Astrocyte (in vitro differentiated cells and primary cell): ENCODE data around the gene CLCN3. TPM values are rescaled to one million over a fixed set of nuclear protein-coding genes. Genes with fewer than 3 reads are reported as not detected.

Experiments used
- DNase-seq: peaks from one replicate; pipeline ENCODE4 v3.0.0-alpha.2; 2010; ENCODE audit warnings: low read depth
- FAIRE-seq: peaks from 2 replicates; lab custom pipeline; 2011; peaks lifted over from hg19 to GRCh38; lab: Jason Lieb, UNC
- H2AFZ ChIP-seq: 2 replicates; pipeline ENCODE4 v1.6.0; 2012; ENCODE audit warnings: low read depth, low read length, inconsistent platforms
- H3K27ac ChIP-seq: 2 replicates; pipeline ENCODE4 v1.5.1; 2011; ENCODE audit warnings: low read depth, low read length, inconsistent platforms
- H3K27me3 ChIP-seq: 2 replicates; pipeline ENCODE4 v1.6.0; 2011; ENCODE audit warnings: low read length, inconsistent platforms; ENCODE audit not compliant: insufficient read depth
- H3K36me3 ChIP-seq: 2 replicates; pipeline ENCODE4 v1.5.1; 2011; ENCODE audit warnings: low read length, inconsistent platforms; ENCODE audit not compliant: insufficient read depth
- H3K4me1 ChIP-seq: 2 replicates; pipeline ENCODE4 v1.5.1; 2011; ENCODE audit warnings: low read length, inconsistent platforms; ENCODE audit not compliant: insufficient read depth
- H3K4me2 ChIP-seq: 2 replicates; pipeline ENCODE4 v1.6.0; 2012; ENCODE audit warnings: low read length, inconsistent platforms
- H3K4me3 ChIP-seq: 2 replicates; pipeline ENCODE4 v1.5.1; 2011; ENCODE audit warnings: low read depth, mild to moderate bottlenecking, low read length, inconsistent platforms; ENCODE audit not compliant: insufficient read depth
- H3K79me2 ChIP-seq: 2 replicates; pipeline ENCODE4 v1.6.0; 2012; ENCODE audit warnings: mild to moderate bottlenecking, low read length, inconsistent platforms; ENCODE audit not compliant: insufficient read depth
- H3K9ac ChIP-seq: 2 replicates; pipeline ENCODE4 v1.6.0; 2012; ENCODE audit warnings: mild to moderate bottlenecking, low read length, inconsistent platforms
- H3K9me3 ChIP-seq: 2 replicates; pipeline ENCODE4 v1.5.1; 2012; ENCODE audit warnings: low read depth, mild to moderate bottlenecking, low read length, inconsistent platforms; ENCODE audit not compliant: insufficient read depth
- H4K20me1 ChIP-seq: 2 replicates; pipeline ENCODE4 v1.6.0; 2012; ENCODE audit warnings: low read length, inconsistent platforms; ENCODE audit not compliant: insufficient read depth
- H3K27ac Mint-ChIP-seq: one replicate; pipeline ENCODE4 v1.8.0; 2021; ENCODE audit warnings: mild to moderate bottlenecking, mixed read lengths; ENCODE audit not compliant: unreplicated experiment
- H3K27me3 Mint-ChIP-seq: one replicate; pipeline ENCODE4 v1.8.0; 2021; ENCODE audit warnings: low read depth, mixed read lengths; ENCODE audit not compliant: unreplicated experiment
- H3K36me3 Mint-ChIP-seq: one replicate; pipeline ENCODE4 v1.8.0; 2021; ENCODE audit warnings: low read depth, mixed read lengths; ENCODE audit not compliant: unreplicated experiment
- H3K4me1 Mint-ChIP-seq: one replicate; pipeline ENCODE4 v1.8.0; 2021; ENCODE audit warnings: low read depth, mixed read lengths; ENCODE audit not compliant: unreplicated experiment
- H3K4me3 Mint-ChIP-seq: one replicate; pipeline ENCODE4 v1.8.0; 2021; ENCODE audit warnings: mild to moderate bottlenecking, moderate library complexity, mixed read lengths; ENCODE audit not compliant: unreplicated experiment
- H3K9me3 Mint-ChIP-seq: one replicate; pipeline ENCODE4 v1.8.0; 2021; ENCODE audit warnings: mild to moderate bottlenecking, mixed read lengths; ENCODE audit not compliant: unreplicated experiment
- EZH2 ChIP-seq: IDR thresholded peaks from 2 replicates; pipeline ENCODE4 v1.6.1; 2012; ENCODE audit warnings: mild to moderate bottlenecking, low read length, inconsistent platforms; ENCODE audit not compliant: insufficient read depth
- total RNA-seq: library from RNA; stranded (reverse); gene quantifications from 2 replicates; pipeline ENCODE4 v1.2.1, GENCODE V29; 2021
- TF ChIP-seq, protein P1 (sequence below): IDR thresholded peaks from 2 replicates; pipeline ENCODE4 v1.5.1; 2011; ENCODE audit warnings: low read depth, mild to moderate bottlenecking, inconsistent platforms, low read length, moderate library complexity; ENCODE audit not compliant: insufficient read depth

CLCN3 gene
- total RNA-seq, 1 donor from 2014 or later, result 51.1 TPM

DNA sequence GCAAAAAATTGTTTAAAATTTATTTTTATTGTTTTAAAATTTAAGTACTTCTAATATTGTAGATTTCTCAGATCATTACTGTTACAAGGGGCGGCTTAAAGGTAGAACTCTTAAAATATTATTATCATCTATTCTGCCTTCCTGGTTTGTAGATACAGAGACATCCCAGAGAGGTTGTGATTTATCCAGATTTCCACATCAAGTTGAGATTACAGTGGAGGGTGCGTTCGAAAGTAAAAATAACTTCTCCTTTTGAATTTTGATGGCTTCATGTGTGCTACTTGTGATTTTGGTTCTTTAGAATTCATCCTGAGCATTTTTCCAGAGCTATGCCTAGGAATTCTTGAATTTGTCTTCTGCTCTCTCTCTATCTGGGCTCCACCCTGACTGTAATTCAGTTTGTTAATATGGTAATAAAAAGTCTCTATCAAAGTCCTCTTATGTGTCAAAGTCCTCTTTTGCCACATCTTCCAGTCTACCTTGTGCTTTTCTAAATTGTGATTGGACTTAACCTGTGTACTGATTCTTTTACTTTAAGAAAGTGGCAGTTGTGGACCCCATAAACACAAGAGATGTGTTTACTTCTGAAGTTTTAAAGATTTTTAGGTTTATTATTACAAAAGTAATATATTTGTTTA lies 37.2 kb downstream of the CLCN3 start:
- Mint-ChIP-seq H3K27ac (no peak overlapping the region), H3K4me1 (peaks cover 11% of the 10 kb centered on the region), H3K4me3 (no peak overlapping the region), H3K27me3 (no peaks in the 10 kb centered on the region), H3K9me3 (no peaks in the 10 kb centered on the region), H3K36me3 (peaks cover 3% of the 10 kb centered on the region)
- Histone ChIP-seq H3K27ac (no peak overlapping the region), H3K36me3 (no peaks in the 10 kb centered on the region), H4K20me1 (peaks cover 4% of the 10 kb centered on the region), H3K9me3 (no peaks in the 10 kb centered on the region), H3K4me2 (no peak overlapping the region), H3K79me2 (peaks cover 33% of the 10 kb centered on the region), H3K9ac (no peak overlapping the region), H3K4me3 (no peak overlapping the region), H2AFZ (no peak overlapping the region), H3K4me1 (peaks cover 8% of the 10 kb centered on the region), H3K27me3 (no peaks in the 10 kb centered on the region)
- no peak for TF ChIP-seq EZH2
- TF ChIP-seq, protein P1, sequence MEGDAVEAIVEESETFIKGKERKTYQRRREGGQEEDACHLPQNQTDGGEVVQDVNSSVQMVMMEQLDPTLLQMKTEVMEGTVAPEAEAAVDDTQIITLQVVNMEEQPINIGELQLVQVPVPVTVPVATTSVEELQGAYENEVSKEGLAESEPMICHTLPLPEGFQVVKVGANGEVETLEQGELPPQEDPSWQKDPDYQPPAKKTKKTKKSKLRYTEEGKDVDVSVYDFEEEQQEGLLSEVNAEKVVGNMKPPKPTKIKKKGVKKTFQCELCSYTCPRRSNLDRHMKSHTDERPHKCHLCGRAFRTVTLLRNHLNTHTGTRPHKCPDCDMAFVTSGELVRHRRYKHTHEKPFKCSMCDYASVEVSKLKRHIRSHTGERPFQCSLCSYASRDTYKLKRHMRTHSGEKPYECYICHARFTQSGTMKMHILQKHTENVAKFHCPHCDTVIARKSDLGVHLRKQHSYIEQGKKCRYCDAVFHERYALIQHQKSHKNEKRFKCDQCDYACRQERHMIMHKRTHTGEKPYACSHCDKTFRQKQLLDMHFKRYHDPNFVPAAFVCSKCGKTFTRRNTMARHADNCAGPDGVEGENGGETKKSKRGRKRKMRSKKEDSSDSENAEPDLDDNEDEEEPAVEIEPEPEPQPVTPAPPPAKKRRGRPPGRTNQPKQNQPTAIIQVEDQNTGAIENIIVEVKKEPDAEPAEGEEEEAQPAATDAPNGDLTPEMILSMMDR, result no peak
- no peak for DNase-seq
- no peak for FAIRE-seq

GRCh38 chr4:169658196-169658595 lies 37.8 kb downstream of the CLCN3 start:
- no peak overlapping the region for H2AFZ ChIP-seq
- TF ChIP-seq EZH2, result no peak
- TF ChIP-seq, protein P1, result no peak
- no peak overlapping the region for H3K9ac ChIP-seq
- H3K27ac Mint-ChIP-seq, result no peak overlapping the region
- DNase-seq (no peak), FAIRE-seq (no peak)
- H3K4me2 ChIP-seq, result no peak overlapping the region
- H3K4me3 ChIP-seq, result no peak overlapping the region
- peaks cover 8% of the 10 kb centered on the region for H3K4me1 ChIP-seq
- H3K79me2 ChIP-seq, result peaks cover 29% of the 10 kb centered on the region
- H3K9me3 Mint-ChIP-seq, result no peaks in the 10 kb centered on the region
- H3K36me3 ChIP-seq, result no peaks in the 10 kb centered on the region
- H3K4me3 Mint-ChIP-seq, result no peak overlapping the region
- H3K27ac ChIP-seq, result no peak overlapping the region
- H4K20me1 ChIP-seq, result peaks cover 4% of the 10 kb centered on the region
- H3K9me3 ChIP-seq, result no peaks in the 10 kb centered on the region
- H3K27me3 ChIP-seq, result no peaks in the 10 kb centered on the region
- no peaks in the 10 kb centered on the region for H3K36me3 Mint-ChIP-seq
- H3K4me1 Mint-ChIP-seq, result peaks cover 11% of the 10 kb centered on the region
- no peaks in the 10 kb centered on the region for H3K27me3 Mint-ChIP-seq
